A673 (cell line): Measurements from ENCODE around the gene ATG9B. TPM values are rescaled to one million over a fixed set of nuclear protein-coding genes. Genes with fewer than 3 reads are reported as not detected.

Experiments used
- BruUV-seq: library from RNA; stranded (reverse); fragments of 400-500 nt; replicated peaks from 2 replicates; lab custom pipeline; 2021; lab: Mats Ljungman, UMichigan
- CTCF ChIA-PET: fragments of 300-600 bp; sonication (Branson Sonifier 250); formaldehyde crosslinking; loops from one replicate; lab custom pipeline; 2022; ENCODE audit warnings: antibody characterized with exemption; lab: Charles Lee
- POLR2A ChIA-PET: fragments of 300-600 bp; sonication (Branson Sonifier 250); formaldehyde crosslinking; loops from one replicate; lab custom pipeline; 2022; ENCODE audit warnings: antibody characterized with exemption; ENCODE audit not compliant: low non-redundant PET; lab: Charles Lee
- DNase-seq: peaks from one replicate; pipeline ENCODE4 v3.0.0-alpha.2; 2015; ENCODE audit warnings: low spot score
- H3K27ac ChIP-seq: fragments of 200-600 bp; sonication (generic); 2 replicates; pipeline ENCODE4 v1.5.1; 2016; ENCODE audit warnings: mixed run types, low read depth, mild to moderate bottlenecking, mixed read lengths, antibody characterized with exemption, low read length; ENCODE audit not compliant: poor library complexity, severe bottlenecking
- H3K27me3 ChIP-seq: fragments of 200-600 bp; sonication (generic); replicated peaks from 2 replicates; pipeline ENCODE4 v1.6.1; 2017; ENCODE audit warnings: mixed run types, low read depth, mild to moderate bottlenecking, mixed read lengths, antibody characterized with exemption, low read length; ENCODE audit not compliant: insufficient read depth, poor library complexity
- H3K36me3 ChIP-seq: fragments of 200-600 bp; sonication (generic); 2 replicates; pipeline ENCODE4 v1.6.1; 2016; ENCODE audit warnings: mixed run types, mild to moderate bottlenecking, mixed read lengths, antibody characterized with exemption, low read length; ENCODE audit not compliant: insufficient read depth, poor library complexity, severe bottlenecking
- H3K4me1 ChIP-seq: fragments of 200-600 bp; sonication (generic); 2 replicates; pipeline ENCODE4 v1.6.1; 2017; ENCODE audit warnings: mixed run types, mild to moderate bottlenecking, mixed read lengths, antibody characterized with exemption, low read length; ENCODE audit not compliant: insufficient read depth, poor library complexity, severe bottlenecking
- H3K4me3 ChIP-seq: fragments of 200-600 bp; sonication (generic); 2 replicates; pipeline ENCODE4 v1.5.1; 2016; ENCODE audit warnings: low read depth, mixed run types, mild to moderate bottlenecking, mixed read lengths, low read length; ENCODE audit not compliant: poor library complexity, severe bottlenecking
- H3K9me3 ChIP-seq: fragments of 200-600 bp; sonication (generic); 2 replicates; pipeline ENCODE4 v1.6.1; 2016; ENCODE audit warnings: mixed run types, low read depth, mild to moderate bottlenecking, mixed read lengths, antibody characterized with exemption, low read length; ENCODE audit not compliant: poor library complexity, severe bottlenecking
- CTCF ChIP-seq: fragments of 300-800, 200-600 bp; sonication (generic); conservative IDR thresholded peaks from 2 replicates; pipeline ENCODE4 v1.5.1; 2017; ENCODE audit warnings: low read depth, mild to moderate bottlenecking, antibody characterized with exemption, low read length, moderate library complexity, mixed read lengths
- EZH2 ChIP-seq: fragments of 200-600 bp; sonication (generic); IDR thresholded peaks from 2 replicates; pipeline ENCODE4 v1.6.1; 2017; ENCODE audit warnings: borderline replicate concordance, low read depth, mild to moderate bottlenecking, mixed read lengths, antibody characterized with exemption, low read length; ENCODE audit not compliant: poor library complexity, severe bottlenecking
- intact Hi-C: fragments of 100-400 bp; cut with micrococcal nuclease; formaldehyde crosslinking; loops from one replicate; pipeline ENCODE4 v1.10.0; 2022; ENCODE audit not compliant: unreplicated experiment
- total RNA-seq: library from RNA; stranded (reverse); gene quantifications from 2 replicates; pipeline ENCODE4 v1.2.3, GENCODE V29; 2021

The ATG9B gene
- total RNA-seq, 1 experiment from 2014 or later: 1.9 TPM

- Histone ChIP-seq H3K27ac (no peak overlapping the region), H3K27me3 (no peaks in the 10 kb centered on the region), H3K4me3 (no peak overlapping the region), H3K4me1 (peaks cover 6% of the 10 kb centered on the region), H3K36me3 (no peaks in the 10 kb centered on the region), H3K9me3 (no peaks in the 10 kb centered on the region)
- intact Hi-C loops: no loop called here
- POLR2A ChIA-PET: no interaction called here
- no peak for TF ChIP-seq CTCF
- TF ChIP-seq EZH2: no peak
- no TSS peak for BruUV-seq
- DNase-seq: no peak
- CTCF ChIA-PET: no interaction called here
Observed at GRCh38 chr7:150966002-150966401, 58.3 kb downstream of the ATG9B start.

GRCh38 chr7:150965273-150965830, 58.9 kb downstream of the ATG9B start:
- intact Hi-C loops: no loop called here
- Histone ChIP-seq H3K27me3 (no peaks in the 10 kb centered on the region), H3K4me3 (no peak overlapping the region), H3K27ac (no peak overlapping the region), H3K4me1 (peaks cover 8% of the 10 kb centered on the region), H3K9me3 (no peaks in the 10 kb centered on the region), H3K36me3 (no peaks in the 10 kb centered on the region)
- TF ChIP-seq CTCF: no peak
- TF ChIP-seq EZH2: no peak
- CTCF ChIA-PET: interaction anchor here (0.6 to 1.4 kb wide), 3 partner anchors 9 to 97 kb away, joined by 3 to 8 read pairs (median 4); no protein-coding TSS in a partner anchor
- no peak for DNase-seq
- POLR2A ChIA-PET: interaction anchor here (0.6 kb wide), 1 partner anchor 30 kb away, joined by 3 read pairs; no protein-coding TSS in a partner anchor
- no TSS peak for BruUV-seq

Other genes with a start within 250 kb of the ATG9B start
- 2.2 and 2.3 TPM in 2 replicates for gene TMEM176B, start 224.1 kb downstream of the ATG9B start, total RNA-seq
- gene TMEM176A, start 223.7 kb downstream of the ATG9B start, total RNA-seq: 2.3 and 2.9 TPM in 2 replicates
- gene AOC1, start 172.0 kb downstream of the ATG9B start, total RNA-seq: not detected in 2 replicates
- 1.5 and 4.0 TPM in 2 replicates for gene KCNH2, start 46.2 kb downstream of the ATG9B start, total RNA-seq
- gene NOS3, start 33.5 kb downstream of the ATG9B start, total RNA-seq: 0.75 and 1.4 TPM in 2 replicates
- gene ABCB8, start 4.0 kb upstream of the ATG9B start, total RNA-seq: 50.9 and 57.6 TPM in 2 replicates
- gene ASIC3, start 24.0 kb upstream of the ATG9B start, total RNA-seq: 4.5 and 6.7 TPM in 2 replicates
- 21.1 and 25.7 TPM in 2 replicates for gene CDK5, start 33.4 kb upstream of the ATG9B start, total RNA-seq
- gene SLC4A2, start 35.1 kb upstream of the ATG9B start, total RNA-seq: 213 and 222 TPM in 2 replicates
- gene FASTK, start 56.3 kb upstream of the ATG9B start, total RNA-seq: 70.8 and 80.5 TPM in 2 replicates
- 43.8 and 44.7 TPM in 2 replicates for gene TMUB1, start 59.0 kb upstream of the ATG9B start, total RNA-seq
- 115 and 133 TPM in 2 replicates for gene AGAP3, start 62.0 kb upstream of the ATG9B start, total RNA-seq
- not detected in 2 replicates for gene GBX1, start 143.2 kb upstream of the ATG9B start, total RNA-seq
- not detected in 2 replicates for gene ASB10, start 162.8 kb upstream of the ATG9B start, total RNA-seq
- gene H2BK1, start 186.0 kb upstream of the ATG9B start, total RNA-seq: not detected in 2 replicates
- 65.5 and 69.0 TPM in 2 replicates for gene ABCF2, start 202.7 kb upstream of the ATG9B start, total RNA-seq
- 22.5 and 27.1 TPM in 2 replicates for gene CHPF2, start 208.0 kb upstream of the ATG9B start, total RNA-seq
- gene SMARCD3, start 224.2 kb upstream of the ATG9B start, total RNA-seq: 44.8 and 52.1 TPM in 2 replicates